ENCODE results near the gene RNF141.

GRCh38 chr11:10520562-10520961 lies 20.4 kb downstream of the RNF141 start:
- no peak for TF ChIP-seq CTCF (IDR thresholded peaks at IDR 0.05; ENCODE audit: borderline replicate concordance, extremely low read depth, low read length, poor library complexity, severe bottlenecking)
- TF ChIP-seq EZH2 (IDR thresholded peaks at IDR 0.05; ENCODE audit: borderline replicate concordance, low read depth, low read length, severe bottlenecking) = no peak
